SK-N-SH treated with all-trans-retinoic acid at 6 μM for 48 hours (cell line): ENCODE data around the gene XRCC4.

Experiments used
- ARNTL ChIP-seq: fragments of 450-650 bp; formaldehyde crosslinking; IDR thresholded peaks from 2 replicates; pipeline ENCODE4 v1.5.0; 2020; ENCODE audit warnings: low read depth, mild to moderate bottlenecking, moderate library complexity, borderline replicate concordance
- CREB5 ChIP-seq: fragments of 250-450 bp; sonication (Bioruptor Pico); IDR thresholded peaks from 2 replicates; pipeline ENCODE4 v1.5.1; 2020; ENCODE audit warnings: low read depth, mild to moderate bottlenecking, moderate library complexity
- CSDC2 ChIP-seq: fragments of 250-450 bp; sonication (Bioruptor Pico); IDR thresholded peaks from 2 replicates; pipeline ENCODE4 v1.5.0; 2020; ENCODE audit warnings: mild to moderate bottlenecking, moderate library complexity
- GLIS3 ChIP-seq: fragments of 250-450 bp; sonication (Bioruptor Pico); IDR thresholded peaks from 2 replicates; pipeline ENCODE4 v1.5.0; 2020; ENCODE audit warnings: mild to moderate bottlenecking, moderate library complexity
- OSR1 ChIP-seq: fragments of 250-450 bp; sonication (Bioruptor Pico); IDR thresholded peaks from 2 replicates; pipeline ENCODE4 v1.8.0; 2022; ENCODE audit warnings: moderate library complexity, mild to moderate bottlenecking, inconsistent platforms
- PATZ1 ChIP-seq: fragments of 250-450 bp; sonication (Bioruptor Pico); IDR thresholded peaks from 2 replicates; pipeline ENCODE4 v1.8.0; 2020; ENCODE audit warnings: mild to moderate bottlenecking, moderate library complexity, borderline replicate concordance
- PPARA ChIP-seq: fragments of 250-450 bp; sonication (Bioruptor Pico); IDR thresholded peaks from 2 replicates; pipeline ENCODE4 v1.5.0; 2020; ENCODE audit warnings: mild to moderate bottlenecking, borderline replicate concordance
- SNAI2 ChIP-seq: fragments of 250-450 bp; sonication (Bioruptor Pico); IDR thresholded peaks from 2 replicates; pipeline ENCODE4 v1.5.0; 2020; ENCODE audit warnings: mild to moderate bottlenecking, moderate library complexity
- TOX ChIP-seq: fragments of 250-450 bp; sonication (Bioruptor Pico); IDR thresholded peaks from 2 replicates; pipeline ENCODE4 v1.8.0; 2021; ENCODE audit warnings: mild to moderate bottlenecking, moderate library complexity, borderline replicate concordance
- ZC3H10 ChIP-seq: fragments of 250-450 bp; sonication (Bioruptor Pico); IDR thresholded peaks from 2 replicates; pipeline ENCODE4 v1.5.1; 2021; ENCODE audit warnings: mild to moderate bottlenecking, moderate library complexity
- ZFP3 ChIP-seq: fragments of 250-450 bp; sonication (Bioruptor Pico); IDR thresholded peaks from 2 replicates; pipeline ENCODE4 v1.5.0; 2020; ENCODE audit warnings: mild to moderate bottlenecking, moderate library complexity
- ZFP30 ChIP-seq: fragments of 450-650 bp; formaldehyde crosslinking; IDR thresholded peaks from 2 replicates; pipeline ENCODE4 v1.5.0; 2022; ENCODE audit warnings: mild to moderate bottlenecking, moderate library complexity
- ZNF565 ChIP-seq: fragments of 450-650 bp; formaldehyde crosslinking; conservative IDR thresholded peaks from 2 replicates; pipeline ENCODE4 v1.5.0; 2020; ENCODE audit warnings: low read depth, mild to moderate bottlenecking, moderate library complexity
- ZNF70 ChIP-seq: fragments of 450-650 bp; formaldehyde crosslinking; IDR thresholded peaks from 2 replicates; pipeline ENCODE4 v1.5.0; 2020; ENCODE audit warnings: mild to moderate bottlenecking, moderate library complexity

- TF ChIP-seq ZNF70 (CRISPR knock-in tag), result no peak
- no peak for TF ChIP-seq CSDC2 (CRISPR knock-in tag)
- no peak for TF ChIP-seq ZFP30
- TF ChIP-seq PATZ1, result no peak
- TF ChIP-seq GLIS3 (CRISPR knock-in tag), result no peak
- no peak for TF ChIP-seq SNAI2 (CRISPR knock-in tag)
- no peak for TF ChIP-seq OSR1 (CRISPR knock-in tag)
- TF ChIP-seq TOX, result no peak
- no peak for TF ChIP-seq PPARA (CRISPR knock-in tag)
- TF ChIP-seq ZC3H10, result no peak
- TF ChIP-seq CREB5 (CRISPR knock-in tag), result no peak
- TF ChIP-seq ZFP3 (CRISPR knock-in tag), result no peak
- TF ChIP-seq ARNTL (CRISPR knock-in tag), result no peak
- no peak for TF ChIP-seq ZNF565
These were observed 320.3 kb downstream of the XRCC4 start for GRCh38 chr5:83397658-83398057.
